ENCODE results near the gene MICAL2.

MICAL2 gene

GRCh38 chr11:12118949-12119348 is 8.6 kb downstream of the MICAL2 start:
- DNase-seq: peak; percentile 92

- DNase-seq: peak; percentile 92
Measured at GRCh38 chr11:12119502-12119901, 9.1 kb downstream of the MICAL2 start.

GRCh38 chr11:12120031-12121008 is 9.9 kb downstream of the MICAL2 start:
- no peak for DNase-seq

GRCh38 chr11:12121011-12121410 is 10.6 kb downstream of the MICAL2 start:
- DNase-seq: no peak

- peak; percentile 25 for DNase-seq
Measured at GRCh38 chr11:12121517-12121916, 11.1 kb downstream of the MICAL2 start.

- no peak for DNase-seq
Measured at GRCh38 chr11:12122083-12122482, 11.7 kb downstream of the MICAL2 start.

- no peak for DNase-seq
Measured at GRCh38 chr11:12123273-12123672, 12.9 kb downstream of the MICAL2 start.

- DNase-seq: no peak
Measured at GRCh38 chr11:12123799-12124198, 13.4 kb downstream of the MICAL2 start.

GRCh38 chr11:12124306-12124705 is 13.9 kb downstream of the MICAL2 start:
- DNase-seq: no peak

GRCh38 chr11:12125609-12126149 is 15.3 kb downstream of the MICAL2 start:
- DNase-seq: no peak

GRCh38 chr11:12126344-12127019 is 16.1 kb downstream of the MICAL2 start:
- no peak for DNase-seq

- no peak for DNase-seq
Measured at GRCh38 chr11:12127206-12127898, 17.0 kb downstream of the MICAL2 start.

GRCh38 chr11:12128301-12128751 is 17.9 kb downstream of the MICAL2 start:
- no peak for DNase-seq

- DNase-seq: no peak
Measured at GRCh38 chr11:12129227-12129626, 18.8 kb downstream of the MICAL2 start.

GRCh38 chr11:12130180-12130980 is 20.0 kb downstream of the MICAL2 start:
- no peak for DNase-seq

GRCh38 chr11:12131943-12132789 is 21.8 kb downstream of the MICAL2 start:
- no peak for DNase-seq

- DNase-seq: no peak
Measured at GRCh38 chr11:12132790-12133145, 22.4 kb downstream of the MICAL2 start.

GRCh38 chr11:12133547-12134235 is 23.3 kb downstream of the MICAL2 start:
- DNase-seq: no peak

- DNase-seq: no peak
Measured at GRCh38 chr11:12134236-12134585, 23.8 kb downstream of the MICAL2 start.

GRCh38 chr11:12135185-12135584 is 24.8 kb downstream of the MICAL2 start:
- no peak for DNase-seq
